Superior temporal gyrus (tissue), 1 donor: ENCODE results near the gene IGF2BP2.
A peak's percentile ranks its signal among the peaks of the same experiment; 100 is the strongest.

Experiments
- DNase-seq: peaks from one replicate; pipeline ENCODE4 v3.0.0-alpha.2; 2016; ENCODE audit errors: extremely low spot score

Gene IGF2BP2

DNA sequence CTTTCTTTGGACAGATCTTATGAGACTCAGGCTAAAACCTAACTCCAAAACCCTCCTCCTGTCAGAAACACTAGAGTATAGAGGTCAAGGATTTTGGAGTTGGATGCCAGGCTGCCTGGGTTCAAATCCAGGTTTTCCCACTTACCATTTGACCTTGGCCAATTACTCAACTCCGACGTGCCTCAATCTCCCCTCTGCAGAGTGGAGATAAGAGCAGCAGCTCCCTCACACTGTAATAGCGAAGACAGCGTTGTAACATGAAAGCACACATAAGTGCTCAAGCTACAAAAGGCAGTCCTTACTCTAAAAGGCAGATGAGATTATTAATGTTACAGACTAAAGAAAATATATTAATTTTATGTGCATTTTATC lies 90.1 kb downstream of the IGF2BP2 start:
- DNase-seq, result no peak

DNA sequence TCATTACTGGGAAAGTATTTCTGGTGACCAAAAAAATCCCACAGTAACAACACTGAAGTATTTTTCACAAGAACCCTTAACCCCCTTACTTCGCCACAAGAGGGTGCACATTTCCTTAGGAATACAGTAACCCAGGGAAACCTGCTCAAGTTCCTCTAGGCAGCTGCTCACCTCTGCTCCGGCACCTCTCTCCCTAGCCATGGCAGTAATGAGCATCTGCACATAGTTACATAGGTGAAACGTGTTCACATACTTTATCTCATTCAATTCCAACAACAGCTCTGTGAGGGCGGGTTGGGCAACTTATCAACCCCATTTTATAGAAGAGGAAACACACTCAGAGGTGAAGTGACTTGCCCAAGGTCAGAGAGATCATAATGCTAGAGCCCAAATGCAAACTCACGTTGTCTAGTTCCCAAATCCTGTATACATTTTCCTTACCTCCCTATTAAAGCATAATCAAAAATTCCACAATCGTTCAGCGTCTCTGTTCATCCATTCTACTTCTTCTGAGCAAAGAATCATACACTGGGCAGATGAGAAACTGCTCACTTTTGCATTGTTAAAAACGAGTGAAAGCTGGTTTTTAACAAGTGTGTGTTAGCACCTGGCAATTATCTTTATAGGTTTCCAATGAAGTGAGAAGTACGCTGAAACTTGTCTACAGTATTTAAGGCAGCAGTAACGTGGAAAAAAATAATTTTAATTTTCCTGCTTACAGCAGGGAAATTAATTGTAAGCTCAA lies 90.7 kb downstream of the IGF2BP2 start:
- DNase-seq, result peak; percentile 28

- DNase-seq, result no peak
These were observed 92.1 kb downstream of the IGF2BP2 start for GRCh38 chr3:185732782-185733181.

DNA sequence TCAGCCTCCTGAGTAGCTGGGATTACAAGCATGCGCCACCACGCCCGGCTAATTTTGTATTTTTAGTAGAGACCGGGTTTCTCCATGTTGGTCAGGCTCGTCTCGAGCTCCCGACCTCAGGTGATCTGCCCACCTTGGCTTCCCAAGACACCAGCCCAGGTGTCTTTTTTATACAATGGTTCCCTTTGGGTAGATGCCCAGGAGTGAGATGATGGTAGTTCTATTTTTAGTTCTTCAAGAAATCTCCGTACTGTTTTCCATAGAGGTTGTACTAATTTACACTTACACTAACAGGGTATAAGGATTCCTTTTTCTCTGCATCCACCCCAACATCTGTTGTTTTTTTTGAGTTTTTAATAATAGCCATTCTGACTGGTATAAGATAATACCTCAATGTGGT lies 94.3 kb downstream of the IGF2BP2 start:
- DNase-seq, result no peak

DNA sequence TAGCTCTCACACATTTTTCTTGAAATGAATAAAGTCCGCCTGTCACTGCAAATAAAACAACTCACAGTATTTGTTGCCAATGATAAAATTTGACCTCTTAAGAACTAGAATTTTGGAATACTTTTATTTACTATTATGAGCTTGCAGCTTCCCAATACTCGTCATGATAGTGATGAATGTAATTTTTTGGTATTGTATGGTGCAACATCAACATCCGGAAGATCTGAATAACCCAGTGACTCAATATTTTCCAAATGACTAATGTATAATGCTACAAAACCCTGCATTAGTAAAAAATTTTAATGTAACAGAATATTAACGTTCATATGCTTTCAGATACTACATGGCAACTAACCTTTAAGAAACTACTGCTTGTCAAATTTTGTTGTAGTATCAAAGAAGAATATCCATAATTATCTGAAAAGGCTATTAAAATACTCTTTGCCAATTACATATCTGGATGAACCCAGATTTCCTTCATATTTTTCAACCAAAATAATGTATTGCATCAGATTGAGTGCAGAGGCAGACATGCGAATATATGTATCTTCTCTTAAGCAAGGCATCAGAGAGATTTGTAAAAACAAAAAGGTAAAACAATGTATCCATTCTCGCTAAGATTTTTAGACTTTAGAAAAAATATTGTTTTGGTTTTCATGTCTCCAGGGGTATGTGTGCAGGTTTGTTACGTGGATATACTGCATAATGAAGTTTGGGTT lies 95.3 kb downstream of the IGF2BP2 start:
- DNase-seq, result no peak

GRCh38 chr3:185728630-185729336 lies 96.1 kb downstream of the IGF2BP2 start:
- no peak for DNase-seq

- DNase-seq, result no peak
These were observed 97.0 kb downstream of the IGF2BP2 start for GRCh38 chr3:185727873-185728272.

- no peak for DNase-seq
These were observed 98.4 kb downstream of the IGF2BP2 start for GRCh38 chr3:185726254-185726967.

- DNase-seq, result no peak
These were observed 100.1 kb downstream of the IGF2BP2 start for GRCh38 chr3:185724761-185725160.

- no peak for DNase-seq
These were observed 100.6 kb downstream of the IGF2BP2 start for GRCh38 chr3:185724251-185724650.

DNA sequence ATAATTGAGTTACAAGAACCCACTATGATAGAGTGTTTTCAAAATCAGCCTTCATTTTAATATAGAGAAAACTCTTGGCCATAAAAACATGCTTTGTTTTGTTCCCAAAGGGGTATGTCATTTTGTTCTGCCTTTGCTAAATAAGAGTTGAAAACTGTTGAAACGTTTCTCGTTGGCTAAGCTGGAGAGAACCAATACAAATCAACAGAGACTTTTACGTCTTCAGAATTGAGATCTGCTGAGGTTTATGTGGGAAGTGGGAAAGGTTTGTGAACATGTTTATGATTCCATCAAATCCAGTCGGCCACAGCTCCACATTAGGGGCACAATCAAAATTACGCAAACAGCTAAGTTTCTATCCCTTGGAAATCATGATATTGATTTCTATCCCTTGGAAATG lies 102.0 kb downstream of the IGF2BP2 start:
- no peak for DNase-seq

DNA sequence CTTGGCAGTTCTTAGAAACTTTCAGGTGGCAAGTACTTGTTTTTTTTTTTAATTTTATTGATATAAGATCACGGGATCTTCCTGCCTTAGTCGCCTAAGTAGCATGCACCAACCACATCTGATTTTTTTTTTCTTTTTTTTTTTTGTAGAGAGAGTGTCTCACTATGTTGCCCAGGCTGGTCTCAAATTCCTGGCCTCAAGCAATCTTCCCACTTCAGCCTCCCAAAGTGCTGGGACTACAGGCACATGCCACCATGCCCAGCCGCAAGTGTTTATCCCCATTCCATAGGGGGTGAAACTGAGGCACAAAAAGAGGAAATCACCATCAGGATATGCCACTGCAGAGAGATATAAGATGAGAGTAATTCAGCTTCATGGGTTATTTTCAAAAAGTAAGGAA lies 102.9 kb downstream of the IGF2BP2 start:
- no peak for DNase-seq

DNA sequence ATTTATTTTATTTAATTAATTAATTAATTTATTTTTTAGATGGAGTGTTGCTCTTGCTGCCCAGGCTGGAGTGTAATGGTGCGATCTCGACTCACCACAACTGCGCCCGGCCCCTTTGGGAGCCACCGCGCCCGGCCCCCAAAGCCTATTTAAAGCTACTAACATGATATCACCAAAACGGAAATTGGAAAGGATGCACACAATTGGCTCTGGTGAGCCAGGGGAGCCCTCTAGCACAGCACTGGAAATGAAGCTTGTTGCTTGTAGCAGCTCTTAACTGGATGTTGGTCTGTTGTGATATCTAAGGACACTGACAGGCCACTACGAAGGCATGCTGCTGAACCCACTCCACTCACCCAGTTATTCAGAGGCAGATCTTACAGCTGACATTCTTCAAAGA lies 104.5 kb downstream of the IGF2BP2 start:
- no peak for DNase-seq

DNA sequence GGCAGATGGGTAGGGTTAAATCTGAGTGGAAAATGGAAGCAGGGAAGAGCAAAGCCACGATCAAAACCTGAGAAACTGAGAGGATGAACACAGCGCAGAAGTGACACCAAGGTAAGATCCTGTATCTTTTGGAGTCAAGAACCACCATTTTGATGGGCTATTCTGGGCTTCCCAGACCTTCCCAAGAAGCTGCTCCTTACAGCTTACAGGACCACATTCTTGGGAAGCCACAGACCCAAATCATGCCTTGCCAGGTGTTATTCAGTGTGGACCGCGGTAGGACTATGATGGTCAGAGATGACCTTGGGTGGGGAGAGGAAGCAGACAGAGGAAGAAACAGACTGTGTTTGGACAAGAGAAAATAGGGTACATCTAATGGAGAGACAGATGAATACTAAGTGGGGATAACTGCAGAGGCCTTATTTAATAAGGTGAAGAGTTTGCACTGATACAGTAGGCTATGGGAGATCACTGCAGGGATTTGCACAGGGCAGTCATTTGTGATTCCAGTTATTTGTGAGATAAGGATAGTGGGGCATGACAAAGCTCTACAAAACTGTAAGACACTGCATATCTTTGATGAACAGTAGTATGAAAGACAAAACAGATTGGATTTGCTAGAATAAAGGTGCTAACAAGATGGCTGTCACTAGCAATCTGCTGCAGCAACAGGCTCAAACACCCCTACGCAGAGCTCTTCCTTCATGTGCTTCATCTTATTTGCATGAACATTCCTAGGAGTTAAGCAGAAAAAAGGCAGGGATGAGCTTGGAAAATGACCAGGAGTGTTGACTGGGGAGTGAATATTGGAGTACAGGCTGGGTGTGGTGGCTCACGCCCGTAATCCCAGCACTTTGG lies 105.9 kb downstream of the IGF2BP2 start:
- no peak for DNase-seq

DNA sequence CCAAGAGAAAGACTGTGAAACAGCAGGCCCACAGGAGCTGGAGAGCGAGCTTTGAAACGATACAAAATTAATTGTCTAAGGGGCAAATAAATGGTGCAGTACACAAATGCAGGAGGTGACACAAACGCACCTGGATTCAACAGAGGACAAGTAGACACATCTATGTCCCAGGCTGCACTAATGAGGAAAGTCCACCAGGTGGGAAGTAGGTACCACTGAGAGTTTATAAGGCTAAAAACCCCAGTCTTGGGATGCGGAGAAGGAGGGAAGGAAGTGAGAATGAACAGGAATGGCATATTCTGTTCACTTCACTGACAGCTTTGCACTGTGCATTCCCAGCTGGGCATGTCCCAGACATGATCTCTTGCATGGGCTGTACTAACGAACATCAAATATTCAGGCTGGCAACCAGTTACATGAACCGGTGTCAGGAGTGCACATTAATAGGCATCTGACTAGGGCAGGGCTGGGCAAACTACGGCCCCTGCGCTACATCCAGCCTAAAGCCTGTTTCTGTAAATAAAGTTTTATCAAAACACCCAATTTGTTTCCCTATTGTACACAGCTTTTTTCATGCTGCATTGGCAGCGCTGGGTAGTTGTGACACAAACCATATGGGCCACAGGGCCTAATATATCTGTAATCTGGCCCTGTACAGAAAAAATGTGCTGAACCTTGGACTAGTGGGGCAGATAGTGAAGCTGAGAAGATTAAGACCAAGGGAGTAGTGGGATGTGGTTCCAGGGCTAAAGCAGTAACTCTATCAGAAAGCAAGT lies 107.0 kb downstream of the IGF2BP2 start:
- DNase-seq, result no peak

DNA sequence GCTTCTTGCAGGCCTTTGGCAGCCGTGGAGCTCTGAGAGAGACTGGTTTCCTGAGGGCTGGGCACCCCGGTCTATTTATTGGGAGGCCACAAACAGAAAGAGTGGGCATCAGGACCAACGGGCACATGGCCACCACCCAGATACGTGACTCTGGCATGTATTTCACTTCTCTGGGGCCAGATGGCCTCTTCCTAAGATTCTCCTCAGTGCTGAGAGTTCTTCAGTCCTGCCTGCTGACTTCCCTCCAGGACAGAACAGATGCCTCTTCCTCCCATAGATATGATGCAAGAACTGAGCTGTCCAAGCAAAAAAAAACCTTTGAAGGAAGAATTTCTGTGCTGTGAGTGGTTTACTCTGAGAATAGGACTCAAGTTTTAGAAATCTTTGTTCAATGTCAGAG lies 107.7 kb downstream of the IGF2BP2 start:
- no peak for DNase-seq

- DNase-seq, result no peak
These were observed 108.3 kb downstream of the IGF2BP2 start for GRCh38 chr3:185716436-185717108.

DNA sequence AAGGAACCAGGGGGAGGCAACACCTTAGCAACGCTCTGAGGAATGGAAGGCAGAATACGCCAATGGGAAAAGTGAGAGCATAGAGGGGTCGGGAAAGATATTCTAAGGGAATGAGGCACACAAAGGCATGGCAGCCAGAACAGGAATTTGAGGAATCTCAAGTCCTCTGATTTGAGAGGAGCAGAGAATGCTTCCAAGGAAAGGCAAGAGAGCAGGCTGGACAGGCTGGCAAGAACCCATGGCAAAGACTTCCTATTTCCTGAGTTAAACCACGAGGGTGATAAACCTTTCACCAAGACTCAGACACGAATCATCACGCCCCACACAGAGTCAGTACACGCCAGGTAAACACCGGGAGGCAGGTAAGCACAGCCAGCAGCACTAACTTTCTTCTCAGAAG lies 109.8 kb downstream of the IGF2BP2 start:
- DNase-seq, result no peak

- DNase-seq, result no peak
These were observed 110.8 kb downstream of the IGF2BP2 start for GRCh38 chr3:185714085-185714484.

DNA sequence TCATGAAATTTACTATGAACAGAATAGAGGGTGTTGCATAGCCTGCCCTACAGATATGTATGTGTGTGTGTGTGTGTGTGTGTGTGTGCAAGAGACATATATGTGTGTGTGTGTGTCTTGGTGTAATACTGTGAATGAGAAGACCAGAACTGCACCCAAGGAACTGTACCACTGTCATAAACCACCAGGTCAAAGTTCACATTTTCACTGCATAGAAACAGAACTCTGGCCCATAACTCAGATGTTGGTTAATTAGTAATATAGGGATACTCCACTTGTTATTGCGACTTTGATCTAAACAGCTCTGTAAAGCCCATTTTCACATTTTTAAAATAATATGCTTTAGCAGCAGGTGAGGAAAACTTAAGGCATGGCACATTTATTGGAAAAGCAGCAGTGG lies 111.8 kb downstream of the IGF2BP2 start:
- DNase-seq, result no peak
